COLO829 (cell line): Measurements from ENCODE around the gene POGK.
A peak's percentile ranks its signal among the peaks of the same experiment; 100 is the strongest.
"Not testable (repeated sequence)": the region's sequence is repeated elsewhere in the genome, so short reads cannot be mapped to it uniquely, and the experiment has no call there.

ENCODE experiments used
- DNase-seq: peaks from one replicate; pipeline ENCODE4 v3.0.0; 2012; ENCODE audit warnings: low spot score

POGK gene

DNA sequence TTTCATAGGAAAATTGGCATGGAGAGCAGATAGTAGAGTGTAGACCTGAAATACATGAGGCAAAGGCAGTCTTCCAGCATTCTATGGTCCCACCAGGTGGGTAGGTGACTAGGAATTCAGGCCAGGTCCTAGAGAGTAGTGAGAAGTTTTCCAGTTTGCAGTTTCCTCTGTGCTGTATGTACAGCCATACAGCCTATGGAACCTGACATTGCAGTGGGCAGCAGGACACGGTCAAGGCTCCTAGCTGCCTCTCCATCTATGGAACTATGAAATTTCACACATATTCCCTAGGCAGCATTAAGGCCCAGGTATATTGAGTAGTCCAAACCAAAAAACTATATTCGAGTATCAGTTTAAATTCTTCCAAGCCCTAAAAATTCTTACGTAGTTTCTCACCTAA is 16.3 kb downstream of the POGK start:
- DNase-seq, result no peak

DNA sequence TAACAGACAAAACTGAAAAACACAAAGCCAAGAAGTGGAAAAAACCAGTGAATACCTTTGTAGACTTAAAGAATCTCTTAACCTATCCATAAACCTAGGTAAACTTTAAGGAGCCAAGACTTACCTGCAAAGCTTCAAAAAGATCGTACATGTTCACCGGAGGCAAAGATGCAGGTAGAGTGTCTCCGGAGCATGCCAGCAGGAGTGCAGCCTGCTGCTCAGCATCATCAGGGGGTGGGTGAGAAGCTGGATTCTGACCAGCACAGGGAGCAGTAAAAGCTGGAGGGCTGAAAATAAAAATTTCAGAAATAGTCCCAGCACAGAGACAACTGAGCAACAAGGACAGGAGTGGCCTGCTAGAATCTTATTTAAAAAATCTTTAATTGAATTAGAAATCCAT is 18.7 kb downstream of the POGK start:
- DNase-seq, result no peak

DNA sequence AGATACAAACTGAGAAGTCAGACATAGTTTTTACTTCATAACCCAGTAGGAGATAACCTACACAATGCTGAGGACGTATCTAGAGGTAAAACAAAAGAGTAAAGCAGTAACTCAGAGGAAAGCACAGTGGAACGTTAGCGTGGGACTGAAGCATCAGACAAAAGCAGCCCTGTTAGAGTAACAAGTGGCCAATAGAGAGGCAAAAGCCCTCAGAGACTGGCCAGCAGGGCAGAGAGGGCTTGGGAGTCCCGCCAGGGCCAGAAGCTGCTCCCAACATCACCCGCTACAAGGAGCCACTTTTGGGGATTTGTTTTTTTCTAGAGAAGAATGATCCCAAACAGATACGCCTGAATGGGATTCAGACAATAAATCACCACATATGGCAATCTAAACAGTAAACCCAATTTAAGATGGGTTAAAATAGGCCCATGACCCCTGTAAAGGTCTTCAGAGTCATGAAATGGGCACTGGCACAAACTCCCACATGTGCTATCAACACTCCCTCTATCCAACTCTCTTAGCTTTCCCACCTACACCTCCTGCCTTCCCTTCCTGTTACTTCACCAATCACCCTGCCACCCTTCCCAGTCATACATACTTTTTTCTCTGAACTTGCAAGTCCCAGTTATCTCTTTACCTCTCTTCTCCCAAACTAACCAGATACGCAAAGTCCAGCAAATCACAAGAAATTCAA is 19.6 kb downstream of the POGK start:
- DNase-seq, result peak; percentile 92

DNA sequence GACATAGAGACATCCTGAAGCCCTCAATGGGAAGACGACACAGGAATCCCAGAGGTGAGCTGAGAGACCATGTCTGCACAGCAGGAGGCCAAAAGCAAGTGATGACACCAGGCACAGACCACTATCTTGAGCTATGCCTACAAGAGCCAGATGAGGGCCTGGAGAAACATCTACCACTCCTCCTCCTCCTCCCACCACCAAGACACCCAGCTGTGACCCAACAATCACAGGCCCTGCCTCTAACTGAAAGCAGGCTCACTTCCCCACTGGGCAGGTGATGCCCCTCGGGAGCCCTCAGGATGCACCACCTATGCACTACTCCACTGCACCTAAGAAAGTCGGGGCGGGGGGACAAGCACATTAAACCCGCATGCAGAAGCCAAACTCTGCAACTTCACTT is 20.3 kb downstream of the POGK start:
- DNase-seq, result no peak

DNA sequence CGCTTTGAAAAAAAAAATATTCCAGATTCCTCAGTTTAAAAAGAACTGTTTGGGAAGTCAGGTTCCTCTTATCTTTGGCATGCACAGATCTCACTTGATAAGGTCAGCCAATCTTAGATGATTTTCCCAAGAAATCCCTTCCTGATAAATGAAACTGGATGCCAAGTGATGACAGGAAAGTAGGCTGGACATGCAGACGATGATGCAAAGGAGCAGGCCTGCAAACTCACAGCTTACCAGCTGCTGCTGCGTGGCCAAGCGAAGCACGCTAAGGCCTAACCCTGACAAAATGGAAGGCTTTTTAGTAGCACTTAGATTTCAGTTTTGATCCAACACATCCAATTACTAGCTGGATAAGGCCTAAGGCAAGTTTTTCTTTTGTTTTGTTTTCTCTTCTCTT is 26.7 kb downstream of the POGK start:
- no peak for DNase-seq

DNA sequence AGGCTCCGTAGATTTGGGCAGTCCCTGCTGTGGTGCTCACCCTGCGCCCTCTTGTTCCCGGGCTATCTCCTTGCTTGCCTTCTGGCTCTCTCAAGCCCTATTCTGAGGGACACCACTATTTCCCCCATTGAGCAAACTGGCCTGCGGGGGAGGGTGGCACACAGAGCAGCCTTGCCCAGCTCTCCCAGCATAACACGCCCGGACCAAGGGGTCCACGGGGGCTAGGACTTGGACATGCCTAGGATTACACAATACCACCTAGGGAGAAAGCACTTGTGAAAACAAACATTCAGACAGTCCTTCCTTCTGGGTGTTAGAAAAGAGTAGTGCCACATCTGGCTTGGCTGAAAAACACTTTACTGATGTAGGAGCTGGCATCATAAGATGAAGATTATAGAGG is 29.4 kb downstream of the POGK start:
- DNase-seq, result no peak

DNA sequence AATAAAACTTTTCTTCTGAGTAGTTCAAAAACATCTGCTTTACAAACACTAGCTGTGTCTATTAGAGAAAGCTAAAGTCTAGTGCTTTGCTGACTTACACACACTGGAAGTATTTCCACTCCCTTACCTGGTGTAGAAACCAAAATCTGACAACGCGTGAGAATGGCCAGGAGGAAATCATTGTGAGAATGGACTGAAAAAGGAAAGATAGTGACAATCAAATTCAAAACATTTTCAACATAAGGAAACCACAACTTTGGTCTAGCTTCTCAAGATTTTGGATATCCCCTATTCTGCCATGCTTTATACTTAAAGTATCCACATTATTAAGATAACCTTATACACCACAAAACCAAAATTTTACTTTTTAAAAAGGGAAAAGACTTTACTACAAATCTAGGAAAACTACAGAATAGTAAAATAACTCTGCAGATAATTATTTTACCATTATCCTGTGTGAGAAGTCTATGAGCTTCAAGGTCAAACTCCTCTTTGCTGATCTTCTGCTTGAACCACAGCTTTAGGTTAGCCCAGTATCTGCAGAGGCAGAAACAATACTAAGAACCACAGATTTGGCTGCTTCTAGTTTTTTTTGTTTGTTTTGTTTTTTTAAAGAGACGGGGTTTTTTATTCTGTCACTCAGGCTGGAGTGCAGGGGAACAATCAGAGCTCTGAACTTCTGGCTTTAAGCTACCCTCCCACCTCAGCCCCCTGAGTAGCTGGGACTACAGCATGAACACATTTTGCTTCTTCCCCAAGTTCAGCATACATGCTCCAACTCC is 30.2 kb downstream of the POGK start:
- no peak for DNase-seq

DNA sequence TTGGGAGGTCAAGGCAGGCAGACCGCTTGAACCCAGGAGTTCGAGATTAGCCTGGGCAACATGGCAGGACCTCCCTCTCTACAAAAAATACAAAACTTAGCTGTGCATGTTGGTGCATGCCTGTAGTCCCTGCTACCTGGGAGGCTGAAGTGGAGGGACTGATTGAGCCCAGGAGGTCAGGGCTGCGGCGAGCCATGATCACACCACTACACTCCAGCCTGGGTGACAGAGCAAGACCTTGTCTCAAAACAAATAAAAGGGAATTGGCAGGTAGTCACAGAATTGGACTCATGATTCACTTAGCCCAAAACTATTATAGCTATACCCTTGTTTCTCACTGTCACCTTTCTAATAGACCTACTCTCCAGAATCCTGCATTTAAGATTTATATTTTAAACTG is 31.3 kb downstream of the POGK start:
- DNase-seq, result no peak

DNA sequence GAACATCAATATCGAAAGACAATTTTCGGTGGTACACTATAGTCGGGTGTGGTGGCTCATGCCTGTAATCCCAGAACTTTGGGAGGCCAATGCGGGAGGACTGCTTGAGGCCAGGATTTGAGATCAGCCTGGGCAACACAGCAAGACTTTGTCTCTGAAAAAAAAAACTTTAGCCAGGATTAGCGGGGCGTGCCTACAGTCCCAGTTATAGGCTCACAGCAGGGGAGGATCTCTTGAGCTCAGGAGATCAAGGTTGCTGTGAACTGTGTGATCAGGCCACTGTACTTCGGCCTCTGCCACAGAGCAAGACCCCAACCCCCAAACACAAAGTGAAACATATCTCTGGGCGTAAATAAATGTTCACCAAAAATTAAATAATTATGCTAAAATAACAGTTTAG is 35.2 kb downstream of the POGK start:
- DNase-seq, result no peak

DNA sequence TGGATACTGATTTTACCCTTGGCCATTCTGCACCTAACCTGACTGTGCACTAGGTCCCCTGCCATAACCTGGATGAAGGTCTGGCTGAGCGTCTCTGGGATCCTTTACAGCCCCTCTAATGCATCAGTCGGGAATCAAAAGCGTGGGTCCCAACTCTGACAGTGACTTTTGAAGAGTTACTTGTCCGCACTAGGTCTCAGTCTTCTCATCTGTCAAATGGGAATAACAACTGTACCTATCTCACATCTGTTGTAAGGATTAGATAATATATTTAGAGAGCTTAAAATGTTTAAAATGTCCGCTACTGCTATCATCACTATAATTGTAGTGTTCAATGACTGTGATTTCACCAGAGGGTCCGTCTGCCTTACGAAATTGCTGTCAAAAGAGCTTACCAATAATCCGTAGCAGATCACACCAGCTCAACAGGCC is 36.0 kb downstream of the POGK start:
- no peak for DNase-seq

DNA sequence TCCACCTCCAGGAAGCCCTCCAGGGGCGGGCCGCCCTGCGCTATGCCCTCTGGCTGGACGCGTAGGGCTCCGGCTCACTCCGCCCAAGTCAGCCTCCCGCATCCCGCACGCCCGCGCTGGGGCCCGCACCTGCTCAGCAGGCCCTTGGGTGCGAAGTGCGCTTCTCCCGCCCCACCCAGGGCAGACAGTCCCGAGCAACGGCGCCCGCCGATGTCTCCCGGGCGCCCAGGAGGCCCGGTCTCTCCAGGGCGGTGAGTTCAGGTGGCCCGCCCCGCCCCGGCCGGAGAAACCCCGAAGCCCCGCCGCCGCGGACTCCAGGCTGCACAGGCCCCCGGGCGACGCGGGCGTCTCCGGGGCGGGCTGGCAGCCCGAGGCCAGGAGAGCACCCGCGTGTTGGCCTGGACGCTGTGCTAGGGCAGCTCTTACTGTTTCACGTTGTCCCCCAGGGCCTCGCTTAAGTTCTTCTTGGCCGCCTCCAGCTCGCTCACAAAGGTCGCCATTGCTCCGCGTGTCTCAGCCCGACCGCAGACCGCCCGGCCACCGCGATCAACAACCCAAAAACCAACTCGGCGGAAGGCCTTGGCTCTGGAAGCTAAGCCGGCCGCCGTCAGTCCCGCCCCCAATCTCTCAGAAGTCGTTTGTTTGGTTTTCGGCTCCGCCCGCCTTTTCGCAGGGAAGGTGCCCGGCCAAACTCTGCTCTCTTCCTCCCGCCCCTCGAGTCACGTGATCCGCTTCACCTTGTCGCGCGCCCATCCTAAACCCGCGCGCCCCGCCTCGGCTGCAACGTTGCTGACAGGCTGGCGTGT is 36.7 kb downstream of the POGK start, which contains the start of gene TADA1:
TSS of gene TADA1 (minus strand) at position 531 of the 806 bp plus-strand sequence. CDS start at position 500, 31 bp downstream.
- peak; percentile 96 for DNase-seq

DNA sequence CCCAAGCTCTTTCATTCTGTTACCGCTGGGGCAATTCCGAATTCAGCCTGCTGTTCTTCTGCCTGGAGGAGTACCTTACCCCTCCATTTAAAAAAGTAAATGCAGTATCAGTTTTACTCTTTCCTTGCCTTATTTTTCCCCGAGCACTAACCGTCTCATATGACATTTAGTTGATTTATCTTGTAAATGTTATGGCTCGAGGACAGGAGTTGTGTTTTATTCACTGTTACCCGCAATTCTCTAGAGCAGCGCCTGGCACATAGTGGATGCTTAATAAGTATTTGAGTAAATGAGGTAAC is 37.2 kb downstream of the POGK start:
- DNase-seq, result no peak

DNA sequence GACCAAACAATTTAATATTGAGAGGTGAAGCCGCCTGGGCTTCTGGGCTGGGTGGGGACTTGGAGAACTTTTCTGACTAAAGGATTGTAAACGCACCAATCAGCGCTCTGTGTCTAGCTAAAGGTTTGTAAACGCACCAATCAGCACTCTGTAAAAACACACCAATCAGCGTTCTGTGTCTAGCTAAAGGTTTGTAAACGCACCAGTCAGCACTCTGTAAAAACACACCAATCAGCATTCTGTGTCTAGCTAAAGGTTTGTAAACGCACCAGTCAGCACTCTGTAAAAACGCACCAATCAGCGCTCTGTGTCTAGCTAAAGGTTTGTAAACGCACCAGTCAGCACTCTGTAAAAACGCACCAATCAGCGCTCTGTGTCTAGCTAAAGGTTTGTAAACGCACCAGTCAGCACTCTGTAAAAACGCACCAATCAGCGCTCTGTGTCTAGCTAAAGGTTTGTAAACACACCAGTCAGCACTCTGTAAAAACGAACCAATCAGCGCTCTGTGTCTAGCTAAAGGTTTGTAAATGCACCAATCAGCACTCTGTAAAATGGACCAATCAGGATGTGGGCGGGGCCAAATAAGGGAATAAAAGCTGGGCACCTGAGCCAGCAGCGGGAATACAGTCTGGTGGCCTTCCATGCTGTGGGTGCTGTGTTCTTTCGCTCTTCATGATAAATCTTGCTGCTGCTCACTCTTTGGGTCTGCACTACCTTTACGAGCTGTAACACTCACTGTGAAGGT is 39.1 kb downstream of the POGK start:
- not testable (repeated sequence) for DNase-seq

DNA sequence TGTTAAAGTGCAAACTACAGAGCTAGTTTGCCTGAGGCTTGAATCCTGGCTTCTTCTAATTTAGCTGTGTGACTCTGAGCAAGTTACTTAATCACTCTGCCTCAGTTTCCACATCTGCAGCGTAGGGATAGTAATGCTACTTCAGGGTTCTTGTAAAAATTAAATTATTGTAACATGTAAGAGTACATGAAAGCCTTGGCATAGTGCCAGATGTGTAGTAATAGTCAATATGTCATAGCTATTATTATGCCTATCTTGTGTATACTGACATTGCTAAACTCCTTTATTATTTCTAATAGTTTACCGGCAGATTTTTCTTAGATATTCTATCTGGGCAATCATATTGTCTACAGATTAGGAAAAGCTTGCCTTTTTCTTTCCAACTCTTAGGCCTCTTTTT is 43.6 kb downstream of the POGK start:
- DNase-seq, result no peak

DNA sequence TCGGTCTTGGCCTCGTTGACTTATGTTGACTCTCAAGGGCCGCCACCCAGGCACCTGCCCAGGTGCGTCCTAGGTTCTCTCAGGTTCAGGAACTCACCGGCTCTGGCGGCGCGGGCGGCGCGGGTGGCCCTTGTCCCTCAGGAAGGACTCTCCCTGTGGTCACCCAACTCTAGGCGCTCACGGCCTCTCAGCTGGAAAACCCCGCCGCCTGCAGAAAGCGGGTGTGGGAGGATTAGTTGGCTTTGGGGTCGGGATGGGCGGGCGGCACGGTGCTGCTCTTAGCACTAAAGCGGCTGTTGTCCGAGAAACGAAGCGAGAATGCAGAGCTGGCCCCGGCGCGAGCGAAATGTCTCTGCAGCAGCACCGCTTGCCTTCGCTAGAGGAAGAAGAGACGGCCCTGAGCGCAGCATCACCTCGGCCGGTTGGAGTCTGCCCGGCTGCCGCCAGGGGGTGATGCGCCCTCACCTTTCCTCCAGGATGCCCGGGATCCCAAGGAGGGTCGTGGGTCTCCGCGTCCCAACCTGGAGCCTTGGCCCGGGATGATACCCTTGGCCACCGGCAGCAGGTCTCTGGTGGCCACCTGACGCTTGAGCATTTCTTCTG is 44.9 kb downstream of the POGK start:
- no peak for DNase-seq

DNA sequence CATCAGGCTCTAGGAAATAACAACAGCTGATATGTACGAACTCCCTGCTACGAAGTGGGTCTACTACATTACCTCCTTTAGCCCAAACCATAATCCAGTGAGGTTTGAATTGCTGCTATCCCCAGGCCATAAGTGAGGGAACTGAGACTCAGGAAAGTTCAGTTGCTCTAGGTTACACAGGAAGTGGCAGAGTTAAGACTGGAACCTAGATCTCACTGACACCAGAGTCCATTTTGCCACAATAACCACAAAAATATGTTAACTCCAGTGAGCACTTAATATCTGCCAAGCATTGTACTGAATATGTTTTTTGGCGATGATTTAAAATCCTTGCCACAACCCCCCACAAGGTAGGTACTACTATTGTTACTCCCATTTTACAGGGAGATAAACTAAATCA is 45.7 kb downstream of the POGK start:
- DNase-seq, result no peak

DNA sequence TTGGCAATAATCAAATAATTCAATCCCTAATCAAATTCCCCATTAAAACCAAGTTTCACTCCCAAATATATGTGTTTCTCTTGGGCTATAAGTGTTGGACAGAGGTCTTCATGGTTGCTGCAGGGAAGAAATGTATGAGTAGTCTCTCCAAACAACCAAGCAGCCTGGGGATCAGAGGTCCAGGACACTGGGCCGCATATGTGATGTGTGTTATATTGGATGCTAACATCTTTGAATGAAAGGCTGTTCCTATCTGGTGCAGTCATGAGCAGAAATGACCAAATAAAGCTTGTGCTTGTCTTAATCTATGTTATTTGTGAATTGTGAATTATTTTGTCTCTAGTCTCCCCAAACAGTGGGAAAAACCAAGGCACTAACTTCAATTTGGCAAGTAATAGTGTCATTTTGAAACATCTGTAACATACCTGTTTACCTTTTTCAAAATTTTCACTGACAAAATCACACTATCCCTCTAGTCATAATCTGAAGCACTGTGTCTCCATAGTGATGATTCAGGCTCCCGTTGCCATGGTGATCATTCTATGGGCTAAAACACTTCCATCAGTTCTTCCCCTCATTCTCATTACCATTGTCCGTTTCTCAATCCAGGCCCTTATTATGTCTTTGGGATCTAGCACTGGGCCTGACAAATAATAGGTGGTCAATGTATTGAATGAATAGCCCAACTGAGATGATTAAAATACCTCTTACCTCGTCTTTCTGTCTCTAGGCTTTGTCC is 49.3 kb downstream of the POGK start:
- no peak for DNase-seq

DNA sequence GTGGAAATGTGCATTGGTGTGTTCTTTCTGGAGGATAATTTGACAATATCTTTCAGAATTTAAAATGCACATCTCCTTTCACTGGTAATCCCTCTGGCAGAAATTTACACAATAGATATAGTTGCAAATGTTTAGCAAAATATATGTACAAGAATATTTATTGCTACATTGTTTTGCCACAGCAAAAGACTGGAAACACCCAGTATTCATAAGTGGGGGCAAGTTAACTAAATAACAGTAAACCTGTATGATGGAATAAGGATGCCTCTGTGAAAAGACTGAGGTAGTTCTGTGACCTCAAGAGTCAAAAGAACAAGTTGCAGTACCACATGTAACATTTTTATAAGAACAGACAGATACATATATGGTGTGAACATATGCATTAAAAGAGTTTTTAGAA is 50.5 kb downstream of the POGK start:
- DNase-seq, result no peak

DNA sequence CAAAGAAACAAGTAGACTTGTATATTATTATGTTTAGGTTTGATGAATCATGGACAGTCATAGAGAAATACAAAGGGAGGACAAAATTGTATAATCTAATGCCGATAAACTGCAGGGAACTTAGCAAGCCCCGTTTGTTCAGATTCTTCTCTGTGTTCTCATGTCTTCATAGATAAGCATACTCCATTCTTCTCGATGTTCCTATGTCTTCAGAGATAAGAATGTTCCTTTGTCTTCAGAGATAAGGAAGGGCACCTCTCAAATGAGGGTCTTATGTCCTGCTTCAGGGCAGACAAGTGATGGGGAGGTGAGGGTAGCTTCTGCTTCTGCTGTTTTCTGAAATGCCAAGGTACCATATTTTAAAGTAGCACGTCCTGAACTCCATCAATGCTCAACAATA is 56.5 kb downstream of the POGK start:
- no peak for DNase-seq

DNA sequence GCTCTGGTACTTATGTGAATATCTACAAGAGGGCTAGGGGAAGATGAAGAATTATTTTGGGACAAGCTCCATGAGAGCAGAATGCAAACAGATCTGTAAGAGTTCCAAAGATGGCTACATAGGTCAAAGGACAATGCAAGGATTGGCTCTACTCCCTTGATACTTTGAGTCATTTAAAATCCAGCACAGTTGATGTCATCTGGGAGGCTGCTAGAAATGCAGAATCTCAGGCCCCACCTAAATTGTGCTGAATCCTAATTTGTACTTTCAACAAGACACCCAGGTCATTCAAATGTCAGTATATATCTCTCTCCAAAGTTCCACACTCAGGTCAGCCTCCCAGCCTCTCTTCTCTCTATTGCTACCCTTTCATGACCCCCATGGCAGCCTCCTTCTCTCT is 60.5 kb downstream of the POGK start:
- DNase-seq, result no peak

DNA sequence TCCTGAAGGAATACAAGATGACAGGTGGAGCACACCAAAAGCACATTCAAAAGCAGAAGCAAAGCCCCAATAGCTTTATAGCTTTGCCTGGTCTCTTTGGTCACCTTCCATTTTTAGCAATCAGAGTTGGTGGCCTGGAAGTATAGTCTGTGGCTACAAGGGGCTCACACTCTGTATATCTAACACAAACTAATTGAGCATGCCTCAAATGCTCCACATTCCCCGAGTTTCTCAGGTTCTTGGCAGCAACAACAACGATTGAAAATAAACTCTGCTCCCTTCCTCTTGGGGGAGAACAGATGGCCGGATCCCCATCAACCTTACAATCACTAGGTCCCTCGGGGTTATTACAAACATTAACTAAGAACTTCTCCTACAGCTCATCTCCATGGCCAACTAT is 61.7 kb downstream of the POGK start:
- DNase-seq, result no peak
